C1 segment of cervical spinal cord (tissue), 14 donors: Measurements from ENCODE around the gene RBM15B.
"Not testable (repeated sequence)": the region's sequence is repeated elsewhere in the genome, so short reads cannot be mapped to it uniquely, and the experiment has no call there.

Source experiments
- DNase-seq, 14 donors: peaks; one replicate each; lab custom pipeline; 2025; lab: John Stamatoyannopoulos, UW

The RBM15B gene

GRCh38 chr3:51379301-51379700, 11.8 kb upstream of the RBM15B start:
- no peak for DNase-seq

- DNase-seq = no peak
These were observed 11.2 kb upstream of the RBM15B start for GRCh38 chr3:51379746-51380455.

GRCh38 chr3:51380601-51381332, 10.3 kb upstream of the RBM15B start:
- no peak for DNase-seq

GRCh38 chr3:51381333-51381705, 9.8 kb upstream of the RBM15B start:
- DNase-seq = no peak

GRCh38 chr3:51382076-51382745, 8.9 kb upstream of the RBM15B start:
- no peak for DNase-seq

- DNase-seq = no peak
These were observed 8.0 kb upstream of the RBM15B start for GRCh38 chr3:51382947-51383578.

- peak in 2 of 14 donors; percentile 32 to 56 for DNase-seq
These were observed 6.9 kb upstream of the RBM15B start for GRCh38 chr3:51384055-51384725.

- DNase-seq = peak; percentile 79 to 98 (median 96)
These were observed 6.2 kb upstream of the RBM15B start, which contains the start of gene MANF for GRCh38 chr3:51384726-51385473. Gene MANF (plus strand): TSS chr3:51385291. CDS start chr3:51385343, 52 bp downstream.

GRCh38 chr3:51385621-51386091, 5.4 kb upstream of the RBM15B start:
- DNase-seq = peak in 1 of 14 donors; percentile 33

GRCh38 chr3:51386159-51386851, 4.8 kb upstream of the RBM15B start:
- DNase-seq = no peak

- no peak for DNase-seq
These were observed 4.2 kb upstream of the RBM15B start for GRCh38 chr3:51386852-51387229.

GRCh38 chr3:51387281-51387680, 3.8 kb upstream of the RBM15B start:
- not testable (repeated sequence) for DNase-seq

- DNase-seq = no peak
These were observed 2.6 kb upstream of the RBM15B start for GRCh38 chr3:51388286-51389029.

- peak in 5 of 14 donors; percentile 3 to 43 (median 35) for DNase-seq
These were observed 1.5 kb upstream of the RBM15B start for GRCh38 chr3:51389423-51390183.

- DNase-seq = peak in 1 of 14 donors; percentile 78
These were observed 625 bp upstream of the RBM15B start for GRCh38 chr3:51390246-51391074.

GRCh38 chr3:51391566-51392354, 675 bp downstream of the RBM15B start:
- peak in 2 of 14 donors; percentile 26 to 51 for DNase-seq
